GM19351 (cell line): ENCODE measurements around the gene RTN4.

Experiments
- ATAC-seq: cut with Tn5 transposase; IDR thresholded peaks from one replicate; pipeline ENCODE4 v1.9.1; 2021; ENCODE audit warnings: mild to moderate bottlenecking, moderate library complexity; ENCODE audit not compliant: unreplicated experiment

The RTN4 gene

GRCh38 chr2:54975598-54976492, 74.4 kb downstream of the RTN4 start:
- no peak for ATAC-seq

- ATAC-seq = no peak
Observed at GRCh38 chr2:54975175-54975574, 75.1 kb downstream of the RTN4 start.

GRCh38 chr2:54969940-54970338, 80.3 kb downstream of the RTN4 start:
- no peak for ATAC-seq

- ATAC-seq = no peak
Observed at GRCh38 chr2:54969295-54969939, 80.8 kb downstream of the RTN4 start.

GRCh38 chr2:54968561-54969218, 81.6 kb downstream of the RTN4 start:
- no peak for ATAC-seq

- ATAC-seq = no peak
Observed at GRCh38 chr2:54967759-54968365, 82.4 kb downstream of the RTN4 start.

- ATAC-seq = no peak
Observed at GRCh38 chr2:54967269-54967668, 83.0 kb downstream of the RTN4 start.

GRCh38 chr2:54966837-54967236, 83.4 kb downstream of the RTN4 start:
- no peak for ATAC-seq

- no peak for ATAC-seq
Observed at GRCh38 chr2:54966165-54966832, 84.0 kb downstream of the RTN4 start.

- no peak for ATAC-seq
Observed at GRCh38 chr2:54965425-54965824, 84.8 kb downstream of the RTN4 start.

GRCh38 chr2:54964816-54965215, 85.4 kb downstream of the RTN4 start:
- ATAC-seq = no peak

- no peak for ATAC-seq
Observed at GRCh38 chr2:54964271-54964670, 86.0 kb downstream of the RTN4 start.

GRCh38 chr2:54963476-54963875, 86.8 kb downstream of the RTN4 start:
- no peak for ATAC-seq

GRCh38 chr2:54962935-54963440, 87.3 kb downstream of the RTN4 start:
- no peak for ATAC-seq

GRCh38 chr2:54962511-54962910, 87.7 kb downstream of the RTN4 start:
- ATAC-seq = no peak

GRCh38 chr2:54960164-54960563, 90.1 kb downstream of the RTN4 start:
- no peak for ATAC-seq

- ATAC-seq = no peak
Observed at GRCh38 chr2:54958717-54959371, 91.4 kb downstream of the RTN4 start.

- ATAC-seq = no peak
Observed at GRCh38 chr2:54957321-54957999, 92.8 kb downstream of the RTN4 start.

- ATAC-seq = no peak
Observed at GRCh38 chr2:54956111-54956627, 94.1 kb downstream of the RTN4 start.
